IMR-90 (cell line): ENCODE results near the gene THRB. TPM values are rescaled to one million over a fixed set of nuclear protein-coding genes. Genes with fewer than 3 reads are reported as not detected.

ENCODE experiments used
- ATAC-seq: fragments of 200-7000 bp; cut with Tn5 transposase; 2 replicates; pipeline ENCODE4 v1.9.1; 2020; ENCODE audit warnings: low read depth, mild to moderate bottlenecking, moderate library complexity
- BruUV-seq: library from RNA; stranded (reverse); fragments of 400-500 nt; replicated peaks from 2 replicates; lab custom pipeline; 2021; lab: Mats Ljungman, UMichigan
- CTCF ChIA-PET: fragments of 300-600 bp; formaldehyde crosslinking; extraction: SDS; loops from one replicate; lab custom pipeline; 2021; ENCODE audit warnings: antibody characterized with exemption; lab: Yijun Ruan, JAX
- POLR2A ChIA-PET: fragments of 300-600 bp; sonication (Branson Sonifier 250); formaldehyde crosslinking; loops from one replicate; lab custom pipeline; 2022; ENCODE audit warnings: antibody characterized with exemption; ENCODE audit not compliant: unreplicated experiment; lab: Charles Lee
- DNase-seq: peaks from one replicate; pipeline ENCODE4 v3.0.0; 2013
- H2AFZ ChIP-seq: replicated peaks from 2 replicates; pipeline ENCODE3; 2013; ENCODE audit warnings: low read length, mild to moderate bottlenecking; ENCODE audit not compliant: poor library complexity
- H2AK5ac ChIP-seq: 2 replicates; pipeline ENCODE4 v1.6.1; 2013; ENCODE audit warnings: low read depth, low read length, inconsistent platforms
- H2AK9ac ChIP-seq: replicated peaks from 2 replicates; pipeline ENCODE3; 2013; ENCODE audit warnings: mild to moderate bottlenecking, low read depth, low read length, moderate library complexity; ENCODE audit not compliant: poor library complexity
- H2BK120ac ChIP-seq: 2 replicates; pipeline ENCODE4 v1.6.1; 2013; ENCODE audit warnings: low read depth, low read length, inconsistent platforms
- H2BK15ac ChIP-seq: 3 replicates; pipeline ENCODE4 v1.6.1; 2013; ENCODE audit warnings: low read depth, low read length, inconsistent platforms
- H2BK20ac ChIP-seq: 2 replicates; pipeline ENCODE4 v1.6.1; 2013; ENCODE audit warnings: low read depth, mild to moderate bottlenecking, inconsistent platforms, low read length, moderate library complexity
- H2BK5ac ChIP-seq: 2 replicates; pipeline ENCODE4 v1.6.1; 2013; ENCODE audit warnings: mild to moderate bottlenecking, low read depth, low read length, inconsistent platforms; ENCODE audit not compliant: poor library complexity, severe bottlenecking
- H3K14ac ChIP-seq: replicated peaks from 2 replicates; pipeline ENCODE4 v1.6.1; 2013; ENCODE audit warnings: low read depth, low read length, inconsistent platforms
- H3K18ac ChIP-seq: 2 replicates; pipeline ENCODE4 v1.6.1; 2013; ENCODE audit warnings: low read depth, low read length, control low read depth
- H3K23ac ChIP-seq: 2 replicates; pipeline ENCODE4 v1.6.1; 2013; ENCODE audit warnings: low read depth, low read length, inconsistent platforms
- H3K27ac ChIP-seq: 2 replicates; pipeline ENCODE4 v1.5.1; 2013; ENCODE audit warnings: mild to moderate bottlenecking, control low read depth, low read length; ENCODE audit not compliant: insufficient read depth
- H3K27me3 ChIP-seq: 2 replicates; pipeline ENCODE4 v1.6.1; 2013; ENCODE audit warnings: low read length; ENCODE audit not compliant: control insufficient read depth, insufficient read depth
- H3K36me3 ChIP-seq: 2 replicates; pipeline ENCODE4 v1.6.1; 2013; ENCODE audit warnings: low read length, mixed read lengths; ENCODE audit not compliant: control insufficient read depth, insufficient read depth
- H3K4ac ChIP-seq: 2 replicates; pipeline ENCODE4 v1.6.1; 2013; ENCODE audit warnings: low read depth, low read length, inconsistent platforms
- H3K4me1 ChIP-seq: 2 replicates; pipeline ENCODE4 v1.6.1; 2013; ENCODE audit warnings: low read length, mixed read lengths; ENCODE audit not compliant: control insufficient read depth, insufficient read depth
- H3K4me2 ChIP-seq: 2 replicates; pipeline ENCODE4 v1.6.1; 2013; ENCODE audit warnings: low read depth, mild to moderate bottlenecking, control low read depth, low read length, moderate library complexity
- H3K4me3 ChIP-seq: 2 replicates; pipeline ENCODE4 v1.5.1; 2013; ENCODE audit warnings: low read depth, mild to moderate bottlenecking, control low read depth, low read length, moderate library complexity; ENCODE audit not compliant: insufficient read depth
- H3K56ac ChIP-seq: 2 replicates; pipeline ENCODE4 v1.6.1; 2013; ENCODE audit warnings: low read length, inconsistent platforms; ENCODE audit not compliant: insufficient read depth; ENCODE audit errors: extremely low read depth
- H3K79me1 ChIP-seq, 2 experiments: 2 replicates each; pipeline ENCODE4 v1.6.1; 2013; ENCODE audit warnings: low read length in 2 of 2, inconsistent platforms in 1 of 2, low read depth in 1 of 2
- H3K9ac ChIP-seq: 2 replicates; pipeline ENCODE4 v1.6.1; 2013; ENCODE audit warnings: low read depth, low read length, control low read depth
- H3K9me1 ChIP-seq: 2 replicates; pipeline ENCODE4 v1.6.1; 2013; ENCODE audit warnings: low read length, inconsistent platforms; ENCODE audit not compliant: insufficient read depth
- H3K9me3 ChIP-seq: 2 replicates; pipeline ENCODE4 v1.6.1; 2013; ENCODE audit warnings: low read length; ENCODE audit not compliant: control insufficient read depth, insufficient read depth
- H4K20me1 ChIP-seq: 2 replicates; pipeline ENCODE4 v1.6.1; 2013; ENCODE audit warnings: low read length, inconsistent platforms; ENCODE audit not compliant: insufficient read depth
- H4K5ac ChIP-seq: 2 replicates; pipeline ENCODE4 v1.6.1; 2013; ENCODE audit warnings: mild to moderate bottlenecking, low read depth, low read length, control low read depth
- H4K8ac ChIP-seq, 2 experiments: 2 replicates each; pipeline ENCODE4 v1.6.1; 2013; ENCODE audit warnings: low read depth in 2 of 2, low read length in 2 of 2, control low read depth in 1 of 2, inconsistent platforms in 1 of 2
- H4K91ac ChIP-seq: 2 replicates; pipeline ENCODE4 v1.6.1; 2013; ENCODE audit warnings: low read depth, low read length, inconsistent platforms; ENCODE audit not compliant: insufficient read depth
- CHD1 ChIP-seq: IDR thresholded peaks from 2 replicates; pipeline ENCODE4 v1.6.1; 2012; ENCODE audit warnings: low read depth, low read length, improper control_type of control experiment
- CTCF ChIP-seq: conservative IDR thresholded peaks from 2 replicates; pipeline ENCODE4 v1.5.1; 2012; ENCODE audit warnings: mild to moderate bottlenecking, low read depth, low read length, improper control_type of control experiment
- ELK1 ChIP-seq: fragments of 150-350 bp; IDR thresholded peaks from 2 replicates; pipeline ENCODE4 v1.6.1; 2016; ENCODE audit warnings: low read depth, mild to moderate bottlenecking, low read length, moderate library complexity, borderline replicate concordance
- FOS ChIP-seq: fragments of 150-350 bp; IDR thresholded peaks from 2 replicates; pipeline ENCODE4 v1.6.1; 2016; ENCODE audit warnings: low read depth, low read length
- MAFK ChIP-seq: IDR thresholded peaks from 2 replicates; pipeline ENCODE4 v1.6.1; 2012; ENCODE audit warnings: low read depth, low read length, improper control_type of control experiment
- NFE2L2 ChIP-seq: fragments of 150-350 bp; IDR thresholded peaks from 2 replicates; pipeline ENCODE4 v1.6.1; 2016; ENCODE audit warnings: low read depth, mild to moderate bottlenecking, low read length
- RCOR1 ChIP-seq: IDR thresholded peaks from 2 replicates; pipeline ENCODE4 v1.6.1; 2012; ENCODE audit warnings: mild to moderate bottlenecking, low read length, improper control_type of control experiment; ENCODE audit not compliant: insufficient replicate concordance
- SMC3 ChIP-seq: fragments of 150-350 bp; IDR thresholded peaks from 2 replicates; pipeline ENCODE4 v1.6.1; 2016; ENCODE audit warnings: low read depth, mild to moderate bottlenecking, antibody characterized with exemption, low read length, moderate library complexity
- WGBS, 2 experiments: methylation state at CpG; one replicate each; pipeline versions ENCODE4 v1.1.5 to v1.1.7; 2013; ENCODE audit warnings: missing lambda C conversion rate in 2 of 2; ENCODE audit not compliant: insufficient read length in 1 of 2; ENCODE audit errors: extremely low coverage in 2 of 2; 5-methylcytosine and 5-hydroxymethylcytosine counted together
- dilution Hi-C: fragments of 300-500 bp; cut with HindIII; formaldehyde crosslinking; loops from one replicate; pipeline ENCODE4 v1.14.3; 2018; ENCODE audit warnings: low sequenced_read_pairs; ENCODE audit not compliant: unreplicated experiment
- in situ Hi-C: fragments of 300-500 bp; cut with MboI; formaldehyde crosslinking; loops from 3 replicates; pipeline ENCODE4 v1.14.3; 2019; ENCODE audit warnings: low sequenced_read_pairs, inconsistent platforms, mixed read lengths
- intact Hi-C: fragments of 100-400 bp; cut with micrococcal nuclease; formaldehyde crosslinking; loops from 2 replicates; pipeline ENCODE4 v1.10.0; 2022
- polyA plus RNA-seq, 3 experiments: library from polyadenylated mRNA; depleted of rRNA; stranded (reverse); fragments of >200 nt; gene quantifications; 2 replicates each; pipeline ENCODE4 v1.2.3, GENCODE V29; 2012; ENCODE audit warnings: low replicate concordance in 1 of 3
- total RNA-seq: library from RNA; depleted of rRNA; stranded (reverse); fragments of >200 nt; gene quantifications from 2 replicates; pipeline ENCODE4 v1.2.3, GENCODE V29; 2012

The THRB gene
- total and polyA plus RNA-seq, 2 of the 4 experiments (the other 2 are of a cell fraction), result under 0.01 TPM; not detected in 1

- Histone ChIP-seq H3K4me3 (no peak overlapping the region), H3K4me1 (no peaks in the 10 kb centered on the region), H3K36me3 (no peaks in the 10 kb centered on the region), H3K9me3 (no peaks in the 10 kb centered on the region), H3K4me2 (no peak overlapping the region), H3K9ac (no peak overlapping the region), H4K5ac (no peak overlapping the region), H2BK20ac (no peak overlapping the region), H3K56ac (no peak overlapping the region), H4K91ac (no peak overlapping the region), H3K18ac (no peak overlapping the region), H2BK5ac (no peak overlapping the region), H2AK5ac (no peak overlapping the region), H2AFZ (no peak overlapping the region), H3K9me1 (no peaks in the 10 kb centered on the region), H4K8ac (no peak overlapping the region), H2AK9ac (no peak overlapping the region), H3K4ac (no peak overlapping the region), H2BK120ac (no peak overlapping the region), H3K14ac (no peak overlapping the region), H3K79me1 (no peaks in the 10 kb centered on the region), H3K27me3 (peaks cover 26% of the 10 kb centered on the region), H3K23ac (no peak overlapping the region), H4K20me1 (no peaks in the 10 kb centered on the region), H3K27ac (no peak overlapping the region), H2BK15ac (no peak overlapping the region)
- WGBS, 2 experiments, result no CpG with 5 or more reads among the region's 3 CpGs
- TF ChIP-seq ELK1 (no peak), CHD1 (no peak), MAFK (no peak), FOS (no peak), RCOR1 (no peak), NFE2L2 (no peak), SMC3 (no peak), CTCF (no peak)
- POLR2A ChIA-PET, result no interaction called here
- BruUV-seq, result no TSS peak
- ATAC-seq, result no peak
- CTCF ChIA-PET, result interaction anchor here (0.8 kb wide), 1 partner anchor 54 kb away, joined by 3 read pairs; no protein-coding TSS in a partner anchor
- intact Hi-C loops (no loop called here), dilution Hi-C loops (no loop called here), in situ Hi-C loops (no loop called here)
- no peak for DNase-seq
Observed at GRCh38 chr3:24523988-24524727, 29.5 kb upstream of the THRB start.
